Neural progenitor cell (in vitro differentiated cells): Measurements from ENCODE around the gene NF1.

Experiments
- EZH2 ChIP-seq: fragments of 200-600 bp; sonication (generic); IDR thresholded peaks from 2 replicates; pipeline ENCODE4 v1.6.1; 2017; ENCODE audit warnings: antibody characterized with exemption, mild to moderate bottlenecking, moderate library complexity
- TF ChIP-seq, protein P1 (sequence below): fragments of 200-600 bp; sonication (generic); IDR thresholded peaks from 2 replicates; pipeline ENCODE4 v1.5.1; 2017; ENCODE audit warnings: antibody characterized with exemption, mild to moderate bottlenecking

DNA sequence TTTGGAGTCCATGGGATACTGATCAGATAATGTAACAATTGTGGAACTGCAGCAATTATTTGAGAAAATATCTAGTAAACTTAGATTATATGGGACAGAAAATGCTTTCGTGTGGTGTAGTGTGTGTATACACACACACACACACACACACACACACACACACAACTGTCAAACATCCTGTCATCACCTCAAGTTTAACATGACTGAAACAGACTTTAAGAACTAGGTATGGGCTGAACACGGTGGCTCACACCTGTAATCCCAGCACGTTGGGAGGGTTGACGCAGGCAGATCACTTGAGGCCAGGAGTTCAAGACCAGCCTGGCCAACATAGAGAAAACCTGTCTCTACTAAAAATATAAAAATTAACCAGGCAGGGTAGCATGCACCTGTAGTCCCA is 227.2 kb downstream of the NF1 start:
- TF ChIP-seq, protein P1, sequence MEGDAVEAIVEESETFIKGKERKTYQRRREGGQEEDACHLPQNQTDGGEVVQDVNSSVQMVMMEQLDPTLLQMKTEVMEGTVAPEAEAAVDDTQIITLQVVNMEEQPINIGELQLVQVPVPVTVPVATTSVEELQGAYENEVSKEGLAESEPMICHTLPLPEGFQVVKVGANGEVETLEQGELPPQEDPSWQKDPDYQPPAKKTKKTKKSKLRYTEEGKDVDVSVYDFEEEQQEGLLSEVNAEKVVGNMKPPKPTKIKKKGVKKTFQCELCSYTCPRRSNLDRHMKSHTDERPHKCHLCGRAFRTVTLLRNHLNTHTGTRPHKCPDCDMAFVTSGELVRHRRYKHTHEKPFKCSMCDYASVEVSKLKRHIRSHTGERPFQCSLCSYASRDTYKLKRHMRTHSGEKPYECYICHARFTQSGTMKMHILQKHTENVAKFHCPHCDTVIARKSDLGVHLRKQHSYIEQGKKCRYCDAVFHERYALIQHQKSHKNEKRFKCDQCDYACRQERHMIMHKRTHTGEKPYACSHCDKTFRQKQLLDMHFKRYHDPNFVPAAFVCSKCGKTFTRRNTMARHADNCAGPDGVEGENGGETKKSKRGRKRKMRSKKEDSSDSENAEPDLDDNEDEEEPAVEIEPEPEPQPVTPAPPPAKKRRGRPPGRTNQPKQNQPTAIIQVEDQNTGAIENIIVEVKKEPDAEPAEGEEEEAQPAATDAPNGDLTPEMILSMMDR = no peak
- TF ChIP-seq EZH2 = no peak
